Prostate gland (tissue), 2 donors: ENCODE measurements around the gene FIG4. TPM values are rescaled to one million over a fixed set of nuclear protein-coding genes. Genes with fewer than 3 reads are reported as not detected.
"Not testable (repeated sequence)": the region's sequence is repeated elsewhere in the genome, so short reads cannot be mapped to it uniquely, and the experiment has no call there.

ENCODE experiments used
- DNase-seq: peaks from one replicate; pipeline ENCODE4 v3.0.0-alpha.2; 2019; ENCODE audit warnings: low spot score
- H3K27ac ChIP-seq, 2 donors: fragments of 200-600 bp; sonication (generic); 2 replicates each; pipeline ENCODE4 v1.5.1; 2017 to 2019
- H3K27me3 ChIP-seq: fragments of 200-600 bp; sonication (generic); replicated peaks from 2 replicates; pipeline ENCODE4 v1.5.1; 2019; ENCODE audit not compliant: insufficient read depth
- H3K36me3 ChIP-seq, 2 donors: fragments of 200-600 bp; sonication (generic); 1 replicate in 1 of 2; 2 replicates in 1 of 2; pipeline versions ENCODE4 v1.5.1 to v1.8.1; 2017 to 2019
- H3K4me1 ChIP-seq: fragments of 200-600 bp; sonication (generic); replicated peaks from 2 replicates; pipeline ENCODE4 v1.5.1; 2019
- H3K4me3 ChIP-seq, 2 donors: fragments of 200-600 bp; sonication (generic); 2 replicates each; pipeline ENCODE4 v1.5.1; 2017 to 2019
- H3K9me3 ChIP-seq: fragments of 200-600 bp; sonication (generic); 2 replicates; pipeline ENCODE4 v1.5.1; 2017
- POLR2A ChIP-seq: fragments of 450-650 bp; IDR thresholded peaks from one replicate; pipeline ENCODE4 v1.6.1; 2016; ENCODE audit warnings: antibody characterized with exemption, mild to moderate bottlenecking
- POLR2AphosphoS5 ChIP-seq: sonication (generic); formaldehyde crosslinking; IDR thresholded peaks from one replicate; pipeline ENCODE4 v1.6.1; 2017; ENCODE audit warnings: antibody characterized with exemption
- WGBS: methylation state at CpG from one replicate; pipeline ENCODE4 v1.1.5; 2018; 5-methylcytosine and 5-hydroxymethylcytosine counted together
- intact Hi-C: fragments of 100-400 bp; cut with DNase I; formaldehyde crosslinking; loops from one replicate; pipeline ENCODE4 v1.14.2; 2022
- total RNA-seq, 2 donors: library from RNA; depleted of rRNA; stranded (reverse); fragments of >200 nt; gene quantifications; one replicate each; pipeline ENCODE4 v1.1.0, GENCODE V29; 2016
- TF ChIP-seq, protein P1 (sequence below), 4 experiments: fragments of 200-600 bp in 2 of 4; fragments of 450-650 bp in 2 of 4; sonication (generic) in 2 of 4; IDR thresholded peaks; 1 replicate in 3 of 4; 2 replicates in 1 of 4; pipeline ENCODE4 v1.5.1; 2016 to 2019; ENCODE audit warnings: antibody characterized with exemption in 4 of 4, mild to moderate bottlenecking in 2 of 4, moderate library complexity in 2 of 4

Gene FIG4
- total RNA-seq, 2 donors from 2014 or later = 12.7 to 16.6 TPM

- H3K27me3 ChIP-seq = no peaks in the 10 kb centered on the region
- H3K36me3 ChIP-seq = no peaks in the 10 kb centered on the region
- no peak for TF ChIP-seq POLR2A
- TF ChIP-seq, protein P1, sequence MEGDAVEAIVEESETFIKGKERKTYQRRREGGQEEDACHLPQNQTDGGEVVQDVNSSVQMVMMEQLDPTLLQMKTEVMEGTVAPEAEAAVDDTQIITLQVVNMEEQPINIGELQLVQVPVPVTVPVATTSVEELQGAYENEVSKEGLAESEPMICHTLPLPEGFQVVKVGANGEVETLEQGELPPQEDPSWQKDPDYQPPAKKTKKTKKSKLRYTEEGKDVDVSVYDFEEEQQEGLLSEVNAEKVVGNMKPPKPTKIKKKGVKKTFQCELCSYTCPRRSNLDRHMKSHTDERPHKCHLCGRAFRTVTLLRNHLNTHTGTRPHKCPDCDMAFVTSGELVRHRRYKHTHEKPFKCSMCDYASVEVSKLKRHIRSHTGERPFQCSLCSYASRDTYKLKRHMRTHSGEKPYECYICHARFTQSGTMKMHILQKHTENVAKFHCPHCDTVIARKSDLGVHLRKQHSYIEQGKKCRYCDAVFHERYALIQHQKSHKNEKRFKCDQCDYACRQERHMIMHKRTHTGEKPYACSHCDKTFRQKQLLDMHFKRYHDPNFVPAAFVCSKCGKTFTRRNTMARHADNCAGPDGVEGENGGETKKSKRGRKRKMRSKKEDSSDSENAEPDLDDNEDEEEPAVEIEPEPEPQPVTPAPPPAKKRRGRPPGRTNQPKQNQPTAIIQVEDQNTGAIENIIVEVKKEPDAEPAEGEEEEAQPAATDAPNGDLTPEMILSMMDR (IDR thresholded peaks at IDR 0.05) = no peak
- no peak for TF ChIP-seq POLR2AphosphoS5
- intact Hi-C loops = no loop called here
- H3K9me3 ChIP-seq = no peaks in the 10 kb centered on the region
- H3K4me3 ChIP-seq = no peak overlapping the region
- H3K27ac ChIP-seq = no peak overlapping the region
- no peaks in the 10 kb centered on the region for H3K4me1 ChIP-seq
- WGBS = 76% methylated on average over 1 of the region's 1 CpG
- no peak for DNase-seq
Observed at GRCh38 chr6:109853426-109853825, 162.3 kb downstream of the FIG4 start.

GRCh38 chr6:109853951-109854350 lies 162.9 kb downstream of the FIG4 start:
- 91% methylated on average over 2 of the region's 2 CpGs for WGBS
- no peaks in the 10 kb centered on the region for H3K9me3 ChIP-seq
- TF ChIP-seq POLR2A (no peak), POLR2AphosphoS5 (no peak)
- TF ChIP-seq, protein P1 (IDR thresholded peaks at IDR 0.05) = no peak
- no peak overlapping the region for H3K27ac ChIP-seq
- H3K36me3 ChIP-seq = no peaks in the 10 kb centered on the region
- H3K4me1 ChIP-seq = no peaks in the 10 kb centered on the region
- no peak overlapping the region for H3K4me3 ChIP-seq
- intact Hi-C loops = no loop called here
- no peaks in the 10 kb centered on the region for H3K27me3 ChIP-seq
- no peak for DNase-seq

DNA sequence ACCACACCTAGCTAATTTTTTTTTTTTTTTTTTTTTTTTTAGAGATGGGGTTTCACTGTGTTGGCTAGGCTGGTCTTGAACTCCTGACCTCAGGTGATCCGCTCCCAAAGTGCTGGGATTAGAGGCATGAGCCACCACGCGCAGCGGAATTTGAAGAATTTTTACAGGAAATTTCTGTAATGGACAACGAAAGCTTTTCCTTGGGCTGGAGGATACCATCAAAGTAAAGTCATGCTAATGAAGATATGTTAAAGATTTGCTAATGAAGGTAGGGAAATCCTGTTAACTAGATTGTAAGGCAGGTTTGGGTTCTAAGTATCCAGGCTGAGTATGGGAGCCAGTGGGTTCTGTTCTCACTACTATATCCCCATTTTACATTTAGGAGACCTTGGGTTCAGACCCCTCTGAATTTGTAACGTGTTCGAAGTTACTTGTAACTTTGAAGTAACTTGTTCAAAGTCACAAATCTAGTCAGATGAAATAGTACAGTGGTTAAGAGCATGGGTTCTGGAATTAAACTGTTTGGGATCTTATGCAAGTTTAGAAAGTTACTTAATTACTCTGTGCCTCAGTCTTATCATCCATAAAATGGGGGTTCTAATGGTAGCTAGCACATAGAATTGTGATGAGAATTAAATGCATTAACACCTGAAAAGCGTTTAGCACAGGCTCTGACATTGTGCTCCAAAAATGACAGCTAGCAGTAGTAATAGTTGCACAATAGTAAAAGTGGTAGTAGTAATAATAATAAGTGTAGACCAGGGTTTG lies 163.6 kb downstream of the FIG4 start:
- Histone ChIP-seq H3K9me3 (no peaks in the 10 kb centered on the region), H3K27me3 (no peaks in the 10 kb centered on the region), H3K4me1 (no peaks in the 10 kb centered on the region), H3K36me3 (no peaks in the 10 kb centered on the region), H3K27ac (no peak overlapping the region), H3K4me3 (no peak overlapping the region)
- no peak for DNase-seq
- no peak for TF ChIP-seq POLR2A
- WGBS = 85% methylated on average over 8 of the region's 8 CpGs
- intact Hi-C loops = no loop called here

DNA sequence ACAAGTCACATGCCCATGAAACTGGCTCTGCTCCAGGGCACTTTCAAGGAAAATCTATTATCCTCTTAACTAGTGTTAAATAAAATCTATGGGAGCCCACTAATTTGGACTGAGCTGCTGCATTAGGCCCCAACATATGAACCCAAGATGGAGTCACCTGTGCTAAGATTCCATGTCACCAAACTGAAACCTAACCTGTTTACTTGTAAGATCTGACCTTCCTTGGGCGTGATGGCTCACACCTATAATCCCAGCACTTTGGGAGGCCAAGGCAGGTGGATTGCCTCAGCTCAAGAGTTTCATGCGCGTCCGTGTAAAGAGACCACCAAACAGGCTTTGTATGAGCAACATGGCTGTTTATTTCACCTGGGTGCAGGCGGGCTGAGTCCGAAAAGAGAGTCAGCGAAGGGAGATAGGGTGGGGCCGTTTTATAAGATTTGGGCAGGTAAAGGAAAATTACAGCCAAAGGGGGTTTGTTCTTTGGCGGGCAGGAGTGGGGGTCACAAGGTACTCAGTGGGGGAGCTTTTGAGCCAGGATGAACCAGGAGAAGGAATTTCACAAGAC lies 164.5 kb downstream of the FIG4 start:
- intact Hi-C loops, H3K9me3 ChIP-seq, H3K27ac ChIP-seq, H3K36me3 ChIP-seq, DNase-seq, H3K4me3 ChIP-seq, H3K27me3 ChIP-seq, H3K4me1 ChIP-seq: not testable (repeated sequence)
- 95% methylated on average over 9 of the region's 9 CpGs for WGBS

- intact Hi-C loops = no loop called here
- Histone ChIP-seq H3K4me1 (no peaks in the 10 kb centered on the region), H3K9me3 (no peaks in the 10 kb centered on the region), H3K27ac (no peak overlapping the region), H3K4me3 (no peak overlapping the region), H3K36me3 (no peaks in the 10 kb centered on the region), H3K27me3 (no peaks in the 10 kb centered on the region)
- DNase-seq = no peak
- no peak for TF ChIP-seq POLR2A
- no peak for TF ChIP-seq POLR2AphosphoS5
- TF ChIP-seq, protein P1 (IDR thresholded peaks at IDR 0.05) = no peak
Observed at GRCh38 chr6:109861946-109862345, 170.8 kb downstream of the FIG4 start.

DNA sequence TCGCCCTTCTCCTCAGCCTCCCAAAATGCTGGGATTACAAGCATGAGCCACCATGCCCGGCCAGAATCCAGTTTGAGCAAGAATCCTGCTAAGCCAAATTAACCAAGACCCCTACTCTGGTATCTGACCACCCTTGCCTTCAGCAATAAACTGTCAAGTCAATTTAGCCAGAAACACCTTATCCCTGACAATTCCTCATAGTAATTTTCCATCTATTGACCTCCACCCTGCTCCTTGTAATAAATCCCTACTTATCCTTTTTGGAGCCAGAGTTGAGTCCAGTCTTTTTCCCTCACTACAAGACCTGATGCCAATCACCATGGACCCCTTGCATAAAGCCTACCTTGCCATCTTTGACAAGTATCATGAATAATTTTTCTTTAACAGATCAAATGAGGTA lies 173.0 kb downstream of the FIG4 start:
- H3K4me3 ChIP-seq = no peak overlapping the region
- TF ChIP-seq POLR2AphosphoS5 = no peak
- no peak for TF ChIP-seq POLR2A
- TF ChIP-seq, protein P1 (IDR thresholded peaks at IDR 0.05) = no peak
- no peaks in the 10 kb centered on the region for H3K9me3 ChIP-seq
- intact Hi-C loops = no loop called here
- WGBS = 95% methylated on average over 2 of the region's 2 CpGs
- no peak for DNase-seq
- no peaks in the 10 kb centered on the region for H3K36me3 ChIP-seq
- no peak overlapping the region for H3K27ac ChIP-seq
- H3K4me1 ChIP-seq = no peaks in the 10 kb centered on the region
- H3K27me3 ChIP-seq = no peaks in the 10 kb centered on the region
